ENCODE measurements around the gene PRIMPOL. TPM values are rescaled to one million over a fixed set of nuclear protein-coding genes. Genes with fewer than 3 reads are reported as not detected.

The PRIMPOL gene, protein sequence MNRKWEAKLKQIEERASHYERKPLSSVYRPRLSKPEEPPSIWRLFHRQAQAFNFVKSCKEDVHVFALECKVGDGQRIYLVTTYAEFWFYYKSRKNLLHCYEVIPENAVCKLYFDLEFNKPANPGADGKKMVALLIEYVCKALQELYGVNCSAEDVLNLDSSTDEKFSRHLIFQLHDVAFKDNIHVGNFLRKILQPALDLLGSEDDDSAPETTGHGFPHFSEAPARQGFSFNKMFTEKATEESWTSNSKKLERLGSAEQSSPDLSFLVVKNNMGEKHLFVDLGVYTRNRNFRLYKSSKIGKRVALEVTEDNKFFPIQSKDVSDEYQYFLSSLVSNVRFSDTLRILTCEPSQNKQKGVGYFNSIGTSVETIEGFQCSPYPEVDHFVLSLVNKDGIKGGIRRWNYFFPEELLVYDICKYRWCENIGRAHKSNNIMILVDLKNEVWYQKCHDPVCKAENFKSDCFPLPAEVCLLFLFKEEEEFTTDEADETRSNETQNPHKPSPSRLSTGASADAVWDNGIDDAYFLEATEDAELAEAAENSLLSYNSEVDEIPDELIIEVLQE
- total RNA-seq, result 9.2 and 9.4 TPM in 2 replicates

GRCh38 chr4:184649026-184649970 lies at the start of gene PRIMPOL, which contains the start of gene CASP3:
PRIMPOL (plus strand) TSS chr4:184649738; CDS start chr4:184657141, 7,403 bp downstream.
CASP3 (minus strand) TSS chr4:184649447; CDS start chr4:184638453, 10,994 bp downstream.

DNA sequence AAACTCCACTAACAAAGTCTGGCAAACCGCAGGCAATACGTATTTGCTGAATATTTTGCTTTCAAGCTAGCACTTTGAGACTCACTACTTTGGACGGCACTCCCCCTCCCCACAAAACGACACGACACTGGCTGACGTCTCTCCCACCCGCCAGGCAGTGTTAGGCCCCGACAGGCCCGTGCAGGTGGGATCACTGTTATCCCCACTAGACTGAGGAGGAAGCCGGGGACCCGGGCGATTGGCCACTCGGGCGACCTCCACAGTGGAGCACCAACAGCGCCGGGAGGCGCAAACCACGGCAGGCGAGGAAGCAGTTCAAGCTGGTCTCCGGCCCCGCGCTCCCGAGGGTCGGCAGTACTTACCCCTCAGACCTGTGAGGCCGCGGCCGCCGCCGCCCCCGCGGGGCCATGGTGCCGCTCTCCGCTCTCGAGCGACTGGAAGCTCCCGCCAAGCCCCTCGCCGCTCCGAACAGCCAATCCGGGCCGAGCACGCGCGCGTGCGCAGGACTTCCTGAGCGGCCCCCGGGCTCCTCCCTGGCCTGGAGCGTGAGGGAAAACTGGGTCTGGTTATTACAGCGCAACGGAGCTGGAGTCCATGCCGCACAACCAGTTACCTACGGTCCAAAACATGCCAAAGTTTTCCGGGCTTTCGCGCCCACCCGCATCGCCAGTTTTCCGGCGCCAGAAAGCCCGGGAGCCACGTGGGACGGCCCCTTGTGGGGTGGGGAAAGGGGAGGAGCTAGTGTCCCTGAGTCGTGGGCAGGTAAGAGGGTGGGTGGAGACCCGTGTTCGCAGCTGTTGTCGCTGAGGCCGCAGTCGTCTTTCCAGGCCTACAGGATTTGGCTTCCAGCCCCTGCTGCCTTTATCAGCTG lies 84.4 kb downstream of the PRIMPOL start, which contains the start of gene CENPU:
Gene CENPU, minus strand, starts transcription at position 443 of the 871 bp plus-strand sequence. Its CDS starts 34 bp downstream, at position 409.

Other genes with a start within 250 kb of the PRIMPOL start
- gene IRF2, start 175.2 kb upstream of the PRIMPOL start, total RNA-seq, result 16.6 and 18.1 TPM in 2 replicates
- 45.5 and 50.3 TPM in 2 replicates for gene CASP3, start 291 bp upstream of the PRIMPOL start, total RNA-seq
- 0.34 and 0.70 TPM in 2 replicates for gene CENPU, start 84.4 kb downstream of the PRIMPOL start, total RNA-seq
- 36.3 and 103 TPM in 2 replicates for gene ACSL1, start 176.2 kb downstream of the PRIMPOL start, total RNA-seq

Data from pericardium fibroblast (primary cell).